HG03066 (cell line): ENCODE measurements around the gene STARD7.
"Not testable (repeated sequence)": the region's sequence is repeated elsewhere in the genome, so short reads cannot be mapped to it uniquely, and the experiment has no call there.

Experiments used
- ATAC-seq: cut with Tn5 transposase; IDR thresholded peaks from one replicate; pipeline ENCODE4 v1.9.1; 2021; ENCODE audit warnings: low read depth; ENCODE audit not compliant: unreplicated experiment

STARD7 gene

GRCh38 chr2:96150791-96151594, 57.6 kb downstream of the STARD7 start:
- no peak for ATAC-seq

- ATAC-seq: no peak
Measured at GRCh38 chr2:96150007-96150640, 58.5 kb downstream of the STARD7 start.

GRCh38 chr2:96148410-96149217, 60.0 kb downstream of the STARD7 start:
- ATAC-seq: peak; percentile 45

- ATAC-seq: no peak
Measured at GRCh38 chr2:96147593-96148201, 60.9 kb downstream of the STARD7 start.

GRCh38 chr2:96146881-96147592, 61.6 kb downstream of the STARD7 start:
- no peak for ATAC-seq

- peak; percentile 32 for ATAC-seq
Measured at GRCh38 chr2:96146153-96146880, 62.3 kb downstream of the STARD7 start.

GRCh38 chr2:96145848-96146152, 62.8 kb downstream of the STARD7 start:
- ATAC-seq: no peak

- peak; percentile 47 for ATAC-seq
Measured at GRCh38 chr2:96145036-96145847, 63.4 kb downstream of the STARD7 start, which contains the start of gene DUSP2. DUSP2 (minus strand) TSS chr2:96145440; CDS start chr2:96145354, 86 bp downstream.

GRCh38 chr2:96144481-96145035, 64.1 kb downstream of the STARD7 start:
- no peak for ATAC-seq

- no peak for ATAC-seq
Measured at GRCh38 chr2:96143848-96144480, 64.7 kb downstream of the STARD7 start.

GRCh38 chr2:96143231-96143847, 65.3 kb downstream of the STARD7 start:
- ATAC-seq: no peak

- ATAC-seq: no peak
Measured at GRCh38 chr2:96142217-96143113, 66.2 kb downstream of the STARD7 start.

- not testable (repeated sequence) for ATAC-seq
Measured at GRCh38 chr2:96141624-96141967, 67.0 kb downstream of the STARD7 start.

- no peak for ATAC-seq
Measured at GRCh38 chr2:96140941-96141623, 67.5 kb downstream of the STARD7 start.

GRCh38 chr2:96139181-96139758, 69.4 kb downstream of the STARD7 start:
- ATAC-seq: no peak
